Stomach smooth muscle (tissue), 2 donors: ENCODE results near the gene MLXIPL.

Experiments
- H3K27ac ChIP-seq: one replicate; pipeline ENCODE4 v1.7.0; 2013; ENCODE audit warnings: mild to moderate bottlenecking, low read length, inconsistent platforms
- H3K27me3 ChIP-seq, 2 donors: one replicate each; pipeline ENCODE4 v1.7.0; 2013; ENCODE audit warnings: low read length in 2 of 2; ENCODE audit not compliant: insufficient read depth in 2 of 2, control insufficient read depth in 1 of 2
- H3K36me3 ChIP-seq, 2 donors: one replicate each; pipeline ENCODE4 v1.7.0; 2013; ENCODE audit warnings: low read length in 2 of 2; ENCODE audit not compliant: control insufficient read depth in 2 of 2, insufficient read depth in 2 of 2
- H3K4me1 ChIP-seq: one replicate; pipeline ENCODE4 v1.7.0; 2013; ENCODE audit warnings: low read length; ENCODE audit not compliant: control insufficient read depth, insufficient read depth
- H3K4me3 ChIP-seq, 2 donors: one replicate each; pipeline ENCODE4 v1.7.0; 2013; ENCODE audit warnings: low read length in 2 of 2
- H3K9ac ChIP-seq, 2 donors: one replicate each; pipeline ENCODE4 v1.7.0; 2013; ENCODE audit warnings: low read length in 2 of 2, mild to moderate bottlenecking in 1 of 2
- H3K9me3 ChIP-seq, 2 donors: one replicate each; pipeline ENCODE4 v1.7.0; 2013; ENCODE audit warnings: low read length in 2 of 2; ENCODE audit not compliant: control insufficient read depth in 2 of 2
- donor health status: healthy.
- donor health status: Pancreatic carcinoma.

MLXIPL gene, protein sequence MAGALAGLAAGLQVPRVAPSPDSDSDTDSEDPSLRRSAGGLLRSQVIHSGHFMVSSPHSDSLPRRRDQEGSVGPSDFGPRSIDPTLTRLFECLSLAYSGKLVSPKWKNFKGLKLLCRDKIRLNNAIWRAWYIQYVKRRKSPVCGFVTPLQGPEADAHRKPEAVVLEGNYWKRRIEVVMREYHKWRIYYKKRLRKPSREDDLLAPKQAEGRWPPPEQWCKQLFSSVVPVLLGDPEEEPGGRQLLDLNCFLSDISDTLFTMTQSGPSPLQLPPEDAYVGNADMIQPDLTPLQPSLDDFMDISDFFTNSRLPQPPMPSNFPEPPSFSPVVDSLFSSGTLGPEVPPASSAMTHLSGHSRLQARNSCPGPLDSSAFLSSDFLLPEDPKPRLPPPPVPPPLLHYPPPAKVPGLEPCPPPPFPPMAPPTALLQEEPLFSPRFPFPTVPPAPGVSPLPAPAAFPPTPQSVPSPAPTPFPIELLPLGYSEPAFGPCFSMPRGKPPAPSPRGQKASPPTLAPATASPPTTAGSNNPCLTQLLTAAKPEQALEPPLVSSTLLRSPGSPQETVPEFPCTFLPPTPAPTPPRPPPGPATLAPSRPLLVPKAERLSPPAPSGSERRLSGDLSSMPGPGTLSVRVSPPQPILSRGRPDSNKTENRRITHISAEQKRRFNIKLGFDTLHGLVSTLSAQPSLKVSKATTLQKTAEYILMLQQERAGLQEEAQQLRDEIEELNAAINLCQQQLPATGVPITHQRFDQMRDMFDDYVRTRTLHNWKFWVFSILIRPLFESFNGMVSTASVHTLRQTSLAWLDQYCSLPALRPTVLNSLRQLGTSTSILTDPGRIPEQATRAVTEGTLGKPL

DNA sequence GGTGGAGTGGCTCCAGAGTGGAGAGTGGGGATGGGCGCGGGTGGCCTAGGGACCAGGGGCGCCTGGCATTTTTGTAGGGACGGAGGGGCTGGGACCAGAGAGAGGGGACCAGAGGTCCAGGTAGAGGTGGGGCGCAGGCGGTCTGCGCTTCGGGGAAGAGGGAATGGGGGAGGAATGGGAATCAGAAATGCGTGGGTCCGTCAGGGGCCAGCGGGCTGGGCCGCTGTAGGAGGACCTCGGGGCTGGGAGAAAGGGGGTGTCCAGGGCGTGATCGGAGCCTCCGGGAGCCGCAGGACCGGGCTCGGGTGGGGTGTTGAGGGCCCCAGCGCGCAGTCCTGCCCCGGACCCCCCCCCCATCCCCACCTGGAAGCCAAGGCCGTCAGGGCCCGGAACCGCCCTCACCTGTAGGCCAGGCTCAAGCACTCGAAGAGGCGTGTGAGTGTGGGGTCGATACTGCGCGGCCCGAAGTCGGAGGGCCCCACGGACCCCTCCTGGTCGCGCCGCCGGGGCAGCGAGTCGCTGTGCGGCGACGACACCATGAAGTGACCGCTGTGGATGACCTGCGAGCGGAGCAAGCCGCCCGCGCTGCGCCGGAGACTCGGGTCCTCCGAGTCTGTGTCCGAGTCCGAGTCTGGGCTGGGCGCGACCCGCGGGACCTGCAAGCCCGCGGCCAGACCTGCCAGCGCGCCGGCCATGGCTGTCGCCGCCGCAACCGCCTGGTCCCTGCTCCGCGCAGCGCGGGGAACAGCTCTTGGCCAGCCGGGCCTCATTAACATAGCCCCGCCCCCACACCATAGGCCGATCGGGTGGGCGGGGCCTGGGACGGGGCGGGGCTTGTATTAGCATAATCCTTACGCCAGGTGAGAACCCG is at the start of gene MLXIPL:
Gene MLXIPL, minus strand, starts transcription at position 725 of the 871 bp plus-strand sequence. Its CDS starts 30 bp downstream, at position 695.
- no peaks in the 10 kb centered on the region for H3K36me3 ChIP-seq
- peaks cover 15% of the 10 kb centered on the region for H3K4me1 ChIP-seq
- peaks cover 35 to 39% of the 10 kb centered on the region in 2 donors for H3K27me3 ChIP-seq
- H3K4me3 ChIP-seq: peak within 1 kb of the TSS; percentile 53 to 67
- no peak within 1 kb of the TSS for H3K27ac ChIP-seq
- no peak within 1 kb of the TSS for H3K9ac ChIP-seq
- H3K9me3 ChIP-seq: no peaks in the 10 kb centered on the region

DNA sequence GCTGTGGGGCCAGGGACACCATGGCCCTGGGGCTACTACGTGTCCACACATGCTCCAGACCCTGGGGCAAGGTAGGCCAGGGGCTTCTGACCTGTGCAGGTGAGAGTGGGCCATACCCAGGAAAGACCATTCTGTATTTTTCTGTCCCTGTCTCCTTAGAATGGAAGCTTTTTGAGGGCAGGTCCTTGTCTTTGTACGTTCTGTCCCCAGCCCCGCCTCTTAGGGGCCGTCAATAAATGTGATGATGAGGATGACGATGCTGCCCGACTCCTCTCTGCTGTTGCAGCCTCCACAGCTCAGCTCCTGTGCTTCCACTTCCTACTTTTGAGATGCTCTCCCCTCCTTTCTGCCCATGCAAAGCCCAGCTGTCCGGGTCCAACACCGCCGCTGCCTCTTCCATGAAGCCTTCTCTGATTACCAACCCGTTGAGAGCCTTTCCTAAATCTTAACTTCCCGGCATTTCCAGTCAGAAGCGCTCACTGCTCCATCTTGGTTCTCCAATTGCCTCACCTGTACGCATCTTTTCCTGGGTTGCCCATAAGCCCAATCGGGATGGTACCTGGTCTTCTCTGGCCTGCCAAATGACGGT is 47.6 kb upstream of the MLXIPL start:
- Histone ChIP-seq H3K27ac (no peak overlapping the region), H3K36me3 (no peaks in the 10 kb centered on the region), H3K4me1 (peaks cover 11% of the 10 kb centered on the region), H3K4me3 (no peak overlapping the region), H3K9ac (no peak overlapping the region), H3K9me3 (no peaks in the 10 kb centered on the region), H3K27me3 (no peaks in the 10 kb centered on the region)

DNA sequence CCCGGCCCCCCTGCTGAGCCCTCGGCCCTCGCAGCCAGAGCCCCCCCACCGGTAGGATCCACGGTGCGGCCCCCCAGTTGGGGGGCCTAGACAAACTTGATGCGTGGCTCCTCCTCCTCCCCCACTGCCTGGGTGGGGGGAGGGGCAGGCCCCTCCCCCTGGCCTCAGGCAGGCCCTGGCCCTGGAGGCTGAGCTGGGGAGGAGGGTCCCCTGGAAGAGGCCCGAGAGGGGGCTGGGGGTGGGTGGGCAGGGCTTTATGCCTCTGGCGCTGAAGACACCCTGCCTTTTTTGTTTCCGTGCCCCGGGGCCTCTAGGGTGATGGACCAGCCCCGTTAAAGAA is 47.0 kb upstream of the MLXIPL start:
- Histone ChIP-seq H3K4me1 (peaks cover 11% of the 10 kb centered on the region), H3K9me3 (no peaks in the 10 kb centered on the region), H3K4me3 (no peak overlapping the region), H3K27ac (no peak overlapping the region), H3K9ac (no peak overlapping the region), H3K27me3 (no peaks in the 10 kb centered on the region), H3K36me3 (no peaks in the 10 kb centered on the region)

DNA sequence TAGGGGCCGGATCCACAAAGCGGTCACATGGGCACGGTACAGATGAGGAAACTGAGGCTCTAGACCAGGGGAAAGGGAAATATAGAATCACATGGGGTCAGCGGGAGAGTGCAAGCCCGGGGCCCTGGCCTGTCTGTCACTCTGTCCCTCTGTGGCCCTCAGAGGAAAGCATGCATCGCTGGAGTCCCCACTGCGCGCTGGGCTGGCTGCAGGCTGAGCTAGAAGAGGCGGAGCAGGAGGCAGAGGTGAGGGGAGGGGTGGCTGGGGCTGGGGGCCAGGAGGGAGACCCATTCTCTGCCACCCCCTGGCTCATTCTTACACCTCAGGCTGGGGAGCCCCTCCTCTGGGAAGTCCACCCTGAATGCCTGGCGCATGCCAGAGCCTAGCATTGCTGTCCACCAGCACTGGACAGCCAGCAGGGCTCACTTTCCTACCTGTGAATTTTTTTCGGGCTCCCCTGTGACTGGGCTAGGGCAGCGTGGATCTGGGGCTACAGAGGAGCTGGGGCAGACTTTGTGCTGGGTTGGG is 45.6 kb upstream of the MLXIPL start:
- Histone ChIP-seq H3K9ac (no peak overlapping the region), H3K27ac (no peak overlapping the region), H3K4me3 (no peak overlapping the region), H3K27me3 (peaks cover 4 to 5% of the 10 kb centered on the region in 2 donors), H3K36me3 (no peaks in the 10 kb centered on the region), H3K4me1 (peaks cover 11% of the 10 kb centered on the region), H3K9me3 (no peaks in the 10 kb centered on the region)

DNA sequence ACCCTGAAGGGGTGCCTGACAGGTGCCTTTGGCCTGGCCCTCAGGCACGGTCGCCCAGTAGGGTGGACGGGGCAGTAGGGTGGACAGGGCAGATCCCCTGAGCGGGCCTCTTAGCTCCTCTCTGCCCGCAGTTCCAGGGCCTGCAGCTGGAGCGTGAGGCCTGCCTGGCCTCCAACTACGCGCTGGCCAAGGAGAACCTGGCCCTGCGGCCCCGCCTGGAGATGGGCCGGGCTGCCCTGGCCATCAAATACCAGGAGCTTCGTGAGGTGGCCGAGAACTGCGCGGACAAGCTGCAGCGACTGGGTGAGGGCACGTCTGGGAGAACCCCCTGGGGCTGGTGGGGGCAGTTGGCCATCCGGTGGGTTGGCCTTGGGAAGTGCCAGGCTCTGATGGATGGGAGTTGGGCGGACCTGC is 45.0 kb upstream of the MLXIPL start:
- H3K9ac ChIP-seq: peak overlapping the region; percentile 5 to 51
- H3K9me3 ChIP-seq: no peaks in the 10 kb centered on the region
- H3K36me3 ChIP-seq: no peaks in the 10 kb centered on the region
- H3K27me3 ChIP-seq: peaks cover 4 to 5% of the 10 kb centered on the region in 2 donors
- H3K27ac ChIP-seq: no peak overlapping the region
- peaks cover 11% of the 10 kb centered on the region for H3K4me1 ChIP-seq
- H3K4me3 ChIP-seq: no peak overlapping the region

DNA sequence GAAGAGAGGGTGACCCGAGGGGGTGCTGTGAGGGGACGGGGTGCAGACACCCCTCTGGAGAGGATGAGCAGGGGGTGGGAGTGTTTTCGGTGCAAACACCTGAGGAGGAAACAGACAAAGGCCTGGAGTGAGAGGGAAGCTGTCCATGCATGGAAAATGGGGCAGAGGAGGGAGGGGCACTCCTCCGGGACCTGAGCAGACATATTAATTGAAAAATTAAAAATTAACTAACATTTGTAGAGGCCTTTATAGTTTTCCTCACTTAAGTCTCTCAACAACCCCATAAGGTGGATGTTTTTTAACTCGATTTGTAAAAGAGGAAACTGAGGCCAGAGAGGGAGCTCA is 44.5 kb upstream of the MLXIPL start:
- Histone ChIP-seq H3K36me3 (no peaks in the 10 kb centered on the region), H3K9me3 (no peaks in the 10 kb centered on the region), H3K27me3 (peaks cover 4 to 5% of the 10 kb centered on the region in 2 donors), H3K9ac (peak overlapping the region; percentile 51 to 58), H3K4me1 (peaks cover 11% of the 10 kb centered on the region), H3K4me3 (peak overlapping the region; percentile 57 to 74), H3K27ac (no peak overlapping the region)

DNA sequence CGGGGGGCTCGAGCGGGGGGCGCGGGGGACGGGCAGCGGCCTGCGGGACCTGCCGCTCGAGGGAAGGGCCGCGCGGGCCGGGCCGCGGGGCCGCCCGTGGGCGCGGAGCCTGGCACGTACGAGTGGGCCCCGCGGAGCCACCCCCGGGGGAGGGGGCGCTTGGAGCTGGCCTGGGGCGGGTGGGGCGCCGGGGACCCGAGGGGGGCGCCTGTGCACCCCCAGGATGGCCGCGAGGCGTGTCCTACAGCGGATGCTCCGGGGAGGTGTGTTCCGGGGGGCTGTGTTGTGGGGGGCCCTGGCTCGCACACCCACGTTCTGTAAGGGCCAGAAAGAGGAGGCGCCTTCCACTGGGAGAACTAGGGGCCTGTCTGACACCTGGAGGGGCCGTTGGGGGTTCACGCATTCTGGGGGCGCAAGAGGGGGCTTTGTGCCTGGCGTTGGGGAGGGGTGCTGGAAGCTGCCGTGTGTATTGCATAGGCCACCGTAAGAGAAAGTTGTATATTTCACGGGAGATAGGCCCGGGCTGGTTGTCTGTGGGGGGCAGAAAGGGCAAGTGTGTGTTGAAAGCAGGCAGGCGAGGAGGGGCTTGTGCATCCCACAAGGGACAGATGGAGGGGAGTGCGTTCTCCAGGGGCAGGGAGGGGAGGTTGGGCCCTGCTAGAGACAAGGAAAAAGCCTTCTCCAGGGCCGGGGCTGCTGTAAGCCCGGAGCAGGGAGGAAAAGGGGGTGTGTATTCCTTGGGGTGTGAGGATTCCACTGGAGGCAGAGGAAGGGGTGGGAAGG is 44.0 kb upstream of the MLXIPL start:
- peak overlapping the region; percentile 57 to 74 for H3K4me3 ChIP-seq
- peak overlapping the region; percentile 51 to 58 for H3K9ac ChIP-seq
- no peaks in the 10 kb centered on the region for H3K9me3 ChIP-seq
- no peaks in the 10 kb centered on the region for H3K36me3 ChIP-seq
- peaks cover 4 to 5% of the 10 kb centered on the region in 2 donors for H3K27me3 ChIP-seq
- no peak overlapping the region for H3K27ac ChIP-seq
- H3K4me1 ChIP-seq: peaks cover 11% of the 10 kb centered on the region

DNA sequence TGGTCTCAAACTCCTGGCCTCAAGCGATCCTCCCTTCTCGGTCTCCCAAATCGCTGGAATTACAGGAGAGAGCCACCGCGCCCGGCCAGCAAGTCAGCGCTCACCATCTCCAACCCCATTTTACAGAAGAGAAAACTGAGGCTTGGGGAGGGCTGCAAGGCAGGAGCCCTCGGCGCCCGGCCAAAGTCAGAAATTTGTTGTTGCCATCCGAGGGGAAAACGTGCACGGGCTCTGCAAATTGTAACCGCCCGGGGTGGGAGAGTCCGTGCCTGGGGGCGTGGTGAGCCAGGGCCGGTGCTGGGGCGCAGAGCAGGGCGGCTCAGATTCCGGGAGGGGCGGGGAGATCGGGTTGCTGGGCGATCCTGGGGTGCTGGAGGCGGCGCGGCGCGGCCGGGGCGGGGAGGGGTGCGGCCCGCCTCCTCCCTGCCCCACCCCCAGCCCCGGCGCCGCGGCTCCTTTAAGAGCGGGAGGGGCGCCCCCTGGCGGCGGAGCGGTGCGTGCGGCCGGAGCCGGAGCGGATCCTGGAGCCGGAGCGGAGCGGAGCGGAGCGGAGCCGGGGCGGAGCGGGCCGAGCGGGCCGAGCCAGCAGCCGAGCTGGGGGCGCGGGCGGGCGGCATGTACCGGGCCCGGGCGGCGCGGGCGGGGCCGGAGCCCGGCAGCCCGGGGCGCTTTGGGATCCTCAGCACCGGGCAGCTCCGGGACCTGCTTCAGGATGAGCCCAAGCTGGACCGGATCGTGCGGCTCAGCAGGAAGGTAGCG is 43.2 kb upstream of the MLXIPL start, which contains the start of gene VPS37D:
Gene VPS37D, plus strand, starts transcription at position 488 of the 759 bp plus-strand sequence. Its CDS starts 128 bp downstream, at position 616.
- Histone ChIP-seq H3K27me3 (peaks cover 4 to 5% of the 10 kb centered on the region in 2 donors), H3K9me3 (no peaks in the 10 kb centered on the region), H3K4me3 (peak within 1 kb of the TSS; percentile 57 to 74), H3K27ac (no peak within 1 kb of the TSS), H3K9ac (peak within 1 kb of the TSS; percentile 51 to 58), H3K4me1 (peaks cover 11% of the 10 kb centered on the region), H3K36me3 (no peaks in the 10 kb centered on the region)

DNA sequence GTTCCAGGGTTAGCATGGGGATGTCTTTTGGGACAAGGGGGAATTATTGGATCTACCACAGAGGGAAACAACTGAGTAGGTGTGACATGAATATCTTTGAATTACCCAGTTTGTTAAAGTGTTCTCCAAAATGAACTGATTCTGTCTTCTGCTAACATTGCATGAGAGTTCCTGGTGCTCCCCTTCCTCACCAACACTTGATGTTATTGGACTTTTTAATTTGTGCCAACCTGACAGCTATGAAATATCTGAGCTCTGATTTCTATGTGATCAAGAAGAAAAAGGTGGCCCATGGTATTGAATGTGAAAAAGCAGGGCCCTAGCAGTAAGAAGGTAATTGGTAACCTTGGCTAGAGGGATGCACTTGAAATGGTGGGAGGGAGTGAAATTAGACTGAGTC is 38.7 kb upstream of the MLXIPL start:
- Histone ChIP-seq H3K27ac (no peak overlapping the region), H3K27me3 (peaks cover 4 to 7% of the 10 kb centered on the region in 2 donors), H3K9me3 (no peaks in the 10 kb centered on the region)

More for the DNA sequence above, 38.7 kb upstream of the MLXIPL start:
- Histone ChIP-seq H3K9ac (no peak overlapping the region), H3K4me3 (no peak overlapping the region), H3K36me3 (no peaks in the 10 kb centered on the region), H3K4me1 (no peaks in the 10 kb centered on the region)
